HUES48 (cell line): ENCODE results near the gene CDK5RAP2.
A peak's percentile ranks its signal among the peaks of the same experiment; 100 is the strongest.

Experiments used
- H3K27ac ChIP-seq: one replicate; pipeline ENCODE4 v1.7.0; 2013; ENCODE audit warnings: low read depth, low read length, inconsistent platforms
- H3K27me3 ChIP-seq: 2 replicates; pipeline ENCODE4 v1.6.1; 2013; ENCODE audit warnings: mild to moderate bottlenecking, low read length; ENCODE audit not compliant: control insufficient read depth, insufficient read depth
- H3K36me3 ChIP-seq: 2 replicates; pipeline ENCODE4 v1.6.1; 2013; ENCODE audit warnings: low read length; ENCODE audit not compliant: control insufficient read depth, insufficient read depth
- H3K4me1 ChIP-seq: 2 replicates; pipeline ENCODE4 v1.6.1; 2013; ENCODE audit warnings: mild to moderate bottlenecking, low read length; ENCODE audit not compliant: control insufficient read depth, insufficient read depth
- H3K4me3 ChIP-seq: 2 replicates; pipeline ENCODE4 v1.5.1; 2013; ENCODE audit warnings: mild to moderate bottlenecking, low read depth, low read length
- H3K9ac ChIP-seq: 2 replicates; pipeline ENCODE4 v1.6.1; 2013; ENCODE audit warnings: mild to moderate bottlenecking, low read depth, low read length, moderate library complexity
- H3K9me3 ChIP-seq: 2 replicates; pipeline ENCODE4 v1.6.1; 2013; ENCODE audit warnings: low read length; ENCODE audit not compliant: control insufficient read depth, insufficient read depth

The CDK5RAP2 gene

GRCh38 chr9:120413121-120414048 lies 166.6 kb downstream of the CDK5RAP2 start:
- H3K27ac ChIP-seq: peak overlapping the region; percentile 80

DNA sequence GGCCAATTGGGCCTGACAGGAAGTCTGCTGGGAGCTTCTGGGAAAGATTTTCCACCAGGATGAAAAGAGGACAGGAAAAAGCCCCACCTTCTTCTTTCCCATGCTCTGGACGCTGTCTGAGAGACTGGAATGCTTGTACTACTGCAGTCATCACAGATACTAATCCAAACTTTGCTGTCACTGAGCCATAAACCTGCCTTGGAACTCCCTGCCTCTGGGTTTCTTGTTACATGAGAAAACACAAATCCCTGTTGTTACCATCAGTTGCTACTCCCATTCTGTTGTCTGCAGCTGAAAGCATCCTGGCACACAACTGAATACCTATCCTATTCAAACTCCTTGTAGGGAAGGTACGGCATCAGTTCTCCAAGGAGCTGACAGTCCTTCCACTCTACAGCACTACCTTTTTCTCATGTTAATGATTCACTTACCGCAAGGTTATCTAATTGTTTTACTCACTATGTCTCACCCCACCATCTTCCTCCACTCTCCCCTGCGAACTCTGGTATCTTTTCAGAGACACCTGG lies 167.5 kb downstream of the CDK5RAP2 start:
- Histone ChIP-seq H3K4me1 (peaks cover 46% of the 10 kb centered on the region), H3K9me3 (no peaks in the 10 kb centered on the region), H3K4me3 (peak overlapping the region; percentile 26; the same call in 1 of the 2 replicates), H3K36me3 (peaks cover 41% of the 10 kb centered on the region), H3K27me3 (no peaks in the 10 kb centered on the region), H3K9ac (no peak overlapping the region; the same call in 1 of the 2 replicates), H3K27ac (peak overlapping the region; percentile 80)

More at GRCh38 chr9:120413121-120414048, 166.6 kb downstream of the CDK5RAP2 start:
- Histone ChIP-seq H3K4me1 (peaks cover 46% of the 10 kb centered on the region), H3K9me3 (no peaks in the 10 kb centered on the region), H3K36me3 (peaks cover 35% of the 10 kb centered on the region), H3K27me3 (no peaks in the 10 kb centered on the region), H3K4me3 (no peak overlapping the region), H3K9ac (0 out of 2 replicates have a peak overlapping the region, but pooled peaks have one; percentile 1)

GRCh38 chr9:120411862-120412424 lies 168.0 kb downstream of the CDK5RAP2 start:
- peaks cover 47% of the 10 kb centered on the region for H3K36me3 ChIP-seq
- H3K9me3 ChIP-seq: no peaks in the 10 kb centered on the region
- no peaks in the 10 kb centered on the region for H3K27me3 ChIP-seq
- H3K4me1 ChIP-seq: peaks cover 48% of the 10 kb centered on the region
- H3K9ac ChIP-seq: no peak overlapping the region; the same call in 1 of the 2 replicates
- H3K27ac ChIP-seq: peak overlapping the region; percentile 80
- H3K4me3 ChIP-seq: peak overlapping the region; percentile 26; the same call in 1 of the 2 replicates

DNA sequence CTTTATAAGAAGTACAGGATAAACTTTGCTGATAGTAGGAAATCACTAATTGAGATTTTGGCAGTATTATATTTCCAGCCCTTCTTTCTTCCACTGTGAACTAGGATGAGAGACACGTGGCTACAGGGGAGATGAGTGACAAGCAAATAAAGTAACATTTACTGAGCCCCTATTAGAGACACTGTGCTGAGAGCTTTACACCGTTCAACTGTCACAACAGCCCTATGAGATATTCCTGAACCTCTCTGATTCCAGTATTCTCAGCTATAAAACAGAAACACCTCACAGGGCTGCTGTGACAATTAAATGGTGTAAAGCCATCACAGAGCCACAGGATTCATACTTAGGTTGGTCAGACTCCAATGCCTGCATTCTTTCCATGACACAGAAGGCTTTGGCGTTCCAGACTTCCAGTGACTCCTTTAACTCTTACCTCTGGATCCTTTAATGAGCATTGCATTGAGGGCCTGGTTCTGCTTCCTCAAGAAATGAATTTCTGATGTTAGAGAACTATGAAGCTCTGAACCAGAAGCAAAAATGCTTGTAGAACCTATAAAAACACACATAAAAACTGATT lies 169.0 kb downstream of the CDK5RAP2 start:
- Histone ChIP-seq H3K4me1 (peaks cover 50% of the 10 kb centered on the region), H3K4me3 (no peak overlapping the region), H3K27ac (no peak overlapping the region), H3K9ac (no peak overlapping the region), H3K36me3 (peaks cover 54% of the 10 kb centered on the region), H3K27me3 (no peaks in the 10 kb centered on the region), H3K9me3 (no peaks in the 10 kb centered on the region)

DNA sequence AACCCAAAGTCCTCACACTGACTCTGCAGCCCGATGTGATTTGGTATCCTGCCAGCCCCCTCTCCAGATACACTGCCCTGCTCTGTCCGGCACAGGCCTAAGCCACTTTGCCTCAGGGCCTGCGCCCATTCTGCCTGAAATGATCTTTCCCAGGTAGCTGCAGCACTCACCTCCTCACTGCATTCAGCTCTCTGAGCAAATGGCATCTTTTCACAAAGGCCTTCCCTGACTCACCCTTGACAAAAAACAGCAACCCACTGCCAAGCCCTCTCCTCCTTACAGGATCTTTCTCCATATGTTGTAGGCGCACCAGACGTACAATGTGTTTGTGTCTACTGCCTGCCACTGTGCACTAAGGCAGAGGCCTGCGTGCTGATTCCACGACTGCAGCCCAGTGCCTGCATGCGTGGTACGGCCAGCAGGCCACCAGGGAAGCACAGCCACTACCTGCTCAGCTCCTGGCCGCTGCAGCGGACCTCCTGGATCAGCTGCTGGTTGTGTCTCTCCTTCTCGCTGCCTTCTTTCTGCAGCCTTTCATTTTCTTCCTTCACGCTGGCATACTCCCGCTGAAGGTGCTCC lies 171.2 kb downstream of the CDK5RAP2 start:
- Histone ChIP-seq H3K27me3 (no peaks in the 10 kb centered on the region), H3K4me1 (peaks cover 28% of the 10 kb centered on the region), H3K27ac (no peak overlapping the region), H3K9me3 (no peaks in the 10 kb centered on the region), H3K4me3 (no peak overlapping the region), H3K36me3 (peaks cover 75% of the 10 kb centered on the region), H3K9ac (no peak overlapping the region)

- no peaks in the 10 kb centered on the region for H3K9me3 ChIP-seq
- no peak overlapping the region for H3K4me3 ChIP-seq
- peaks cover 6% of the 10 kb centered on the region; the same call in 1 of the 2 replicates for H3K4me1 ChIP-seq
- no peaks in the 10 kb centered on the region for H3K27me3 ChIP-seq
- H3K9ac ChIP-seq: no peak overlapping the region
- no peak overlapping the region for H3K27ac ChIP-seq
- peaks cover 90% of the 10 kb centered on the region for H3K36me3 ChIP-seq
These were observed 174.1 kb downstream of the CDK5RAP2 start for GRCh38 chr9:120405860-120406259.

DNA sequence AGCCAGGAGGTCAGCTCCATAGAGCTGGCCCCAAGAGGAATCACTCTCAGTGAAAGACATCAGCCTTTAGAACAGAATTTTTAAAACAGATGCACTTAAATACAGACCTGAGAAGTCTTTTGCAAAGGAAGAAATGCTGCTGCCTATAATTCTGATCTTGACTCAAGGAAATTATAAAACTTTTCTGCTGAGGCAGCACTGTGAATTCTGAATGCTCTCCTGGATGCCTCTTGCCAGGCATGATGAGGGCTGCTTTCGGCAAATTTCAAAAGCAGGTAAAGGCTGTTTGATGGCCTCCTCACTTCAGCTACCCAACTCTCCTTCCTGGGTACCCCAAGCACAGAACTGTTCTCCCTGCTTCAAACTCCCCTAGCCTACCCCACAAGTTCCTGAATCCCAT lies 174.8 kb downstream of the CDK5RAP2 start:
- H3K9ac ChIP-seq: no peak overlapping the region
- H3K4me1 ChIP-seq: peaks cover 6% of the 10 kb centered on the region; the same call in 1 of the 2 replicates
- peaks cover 90% of the 10 kb centered on the region for H3K36me3 ChIP-seq
- H3K27ac ChIP-seq: no peak overlapping the region
- no peaks in the 10 kb centered on the region for H3K9me3 ChIP-seq
- H3K4me3 ChIP-seq: no peak overlapping the region
- no peaks in the 10 kb centered on the region for H3K27me3 ChIP-seq

DNA sequence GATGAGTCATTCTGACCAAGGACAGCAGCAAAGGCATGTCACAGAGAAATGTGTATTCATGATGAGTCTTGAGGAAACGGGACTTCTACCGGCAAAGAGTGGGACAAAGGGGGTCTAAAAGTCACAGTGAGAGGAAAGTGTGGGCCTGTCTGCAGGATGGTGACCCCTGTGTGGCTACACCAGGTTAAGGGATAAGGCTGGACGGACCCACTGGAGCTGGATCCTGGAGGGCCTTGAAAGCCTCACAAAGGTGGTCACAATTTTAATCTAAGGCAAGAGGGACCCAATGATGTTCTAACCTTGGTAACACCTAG lies 176.5 kb downstream of the CDK5RAP2 start:
- H3K4me1 ChIP-seq: peaks cover 6% of the 10 kb centered on the region; the same call in 1 of the 2 replicates
- H3K36me3 ChIP-seq: peaks cover 90% of the 10 kb centered on the region
- no peaks in the 10 kb centered on the region for H3K9me3 ChIP-seq
- no peak overlapping the region for H3K9ac ChIP-seq
- H3K4me3 ChIP-seq: no peak overlapping the region
- H3K27ac ChIP-seq: no peak overlapping the region
- H3K27me3 ChIP-seq: no peaks in the 10 kb centered on the region

- Histone ChIP-seq H3K27ac (no peak overlapping the region), H3K4me3 (no peak overlapping the region), H3K4me1 (peaks cover 6% of the 10 kb centered on the region; the same call in 1 of the 2 replicates), H3K9me3 (no peaks in the 10 kb centered on the region), H3K9ac (no peak overlapping the region), H3K27me3 (no peaks in the 10 kb centered on the region), H3K36me3 (peaks cover 90% of the 10 kb centered on the region)
These were observed 177.0 kb downstream of the CDK5RAP2 start for GRCh38 chr9:120402741-120403542.

DNA sequence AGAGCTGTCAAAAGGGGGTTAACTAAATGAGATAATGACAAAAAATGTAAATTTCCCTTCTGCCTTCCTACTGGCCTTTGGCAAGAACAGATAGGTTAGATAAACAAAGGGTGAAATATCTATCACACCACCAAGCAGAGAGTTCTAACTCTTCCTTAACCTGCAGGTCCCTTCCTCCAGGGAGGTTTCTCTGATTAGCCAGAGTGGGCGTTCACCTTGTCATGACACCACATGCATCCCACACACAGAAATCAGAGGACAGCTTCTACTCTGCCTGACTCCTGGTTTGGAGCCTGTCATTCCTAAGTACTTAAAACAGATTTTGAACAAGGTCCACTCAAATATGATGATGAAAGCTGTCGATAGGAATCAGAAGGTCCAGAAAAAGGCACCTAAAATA lies 180.0 kb downstream of the CDK5RAP2 start:
- no peaks in the 10 kb centered on the region for H3K9me3 ChIP-seq
- peaks cover 90% of the 10 kb centered on the region for H3K36me3 ChIP-seq
- no peak overlapping the region for H3K4me3 ChIP-seq
- no peak overlapping the region for H3K27ac ChIP-seq
- no peak overlapping the region for H3K9ac ChIP-seq
- H3K4me1 ChIP-seq: no peaks in the 10 kb centered on the region
- H3K27me3 ChIP-seq: no peaks in the 10 kb centered on the region
